ENCODE data around the gene MORN5.

MORN5 gene

GRCh38 chr9:122193651-122194050, 33.9 kb downstream of the MORN5 start:
- H3K9me3 ChIP-seq = no peaks in the 10 kb centered on the region
- H3K36me3 ChIP-seq (replicated peaks) = no peaks in the 10 kb centered on the region
- H3K4me1 ChIP-seq = peaks cover 8% of the 10 kb centered on the region; the same call in 1 of the 2 replicates
- no peak for DNase-seq (ENCODE audit: low spot score in 2 of 2)
- in situ Hi-C loops (cut with MboI; ENCODE audit: low sequenced_read_pairs) = no loop called here
- no peak overlapping the region for H3K4me3 ChIP-seq
- no peaks in the 10 kb centered on the region for H3K27me3 ChIP-seq (ENCODE audit: low read depth)

GRCh38 chr9:122195875-122196274, 36.2 kb downstream of the MORN5 start:
- H3K4me1 ChIP-seq = peaks cover 8% of the 10 kb centered on the region; the same call in 1 of the 2 replicates
- DNase-seq (ENCODE audit: low spot score in 2 of 2) = no peak
- no peaks in the 10 kb centered on the region for H3K27me3 ChIP-seq (ENCODE audit: low read depth)
- H3K36me3 ChIP-seq (replicated peaks) = no peaks in the 10 kb centered on the region
- H3K9me3 ChIP-seq = no peaks in the 10 kb centered on the region
- in situ Hi-C loops (cut with MboI; ENCODE audit: low sequenced_read_pairs) = no loop called here
- no peak overlapping the region for H3K4me3 ChIP-seq

GRCh38 chr9:122197426-122197825, 37.7 kb downstream of the MORN5 start:
- H3K4me3 ChIP-seq = no peak overlapping the region
- H3K9me3 ChIP-seq = no peaks in the 10 kb centered on the region
- H3K27me3 ChIP-seq (ENCODE audit: low read depth) = no peaks in the 10 kb centered on the region
- in situ Hi-C loops (cut with MboI; ENCODE audit: low sequenced_read_pairs) = no loop called here
- peaks cover 8% of the 10 kb centered on the region; the same call in 1 of the 2 replicates for H3K4me1 ChIP-seq
- DNase-seq (ENCODE audit: low spot score in 2 of 2) = no peak
- H3K36me3 ChIP-seq (replicated peaks) = no peaks in the 10 kb centered on the region

GRCh38 chr9:122197882-122198281, 38.2 kb downstream of the MORN5 start:
- H3K27me3 ChIP-seq (ENCODE audit: low read depth) = no peaks in the 10 kb centered on the region
- H3K36me3 ChIP-seq (replicated peaks) = no peaks in the 10 kb centered on the region
- no peak overlapping the region for H3K4me3 ChIP-seq
- H3K9me3 ChIP-seq = no peaks in the 10 kb centered on the region
- in situ Hi-C loops (cut with MboI; ENCODE audit: low sequenced_read_pairs) = no loop called here
- H3K4me1 ChIP-seq = peaks cover 4% of the 10 kb centered on the region; the same call in 1 of the 2 replicates
- no peak for DNase-seq (ENCODE audit: low spot score in 2 of 2)

GRCh38 chr9:122200960-122201595, 41.4 kb downstream of the MORN5 start:
- no peaks in the 10 kb centered on the region for H3K36me3 ChIP-seq (replicated peaks)
- in situ Hi-C loops (cut with MboI; ENCODE audit: low sequenced_read_pairs) = no loop called here
- H3K4me3 ChIP-seq = no peak overlapping the region
- H3K27me3 ChIP-seq (ENCODE audit: low read depth) = no peaks in the 10 kb centered on the region
- no peaks in the 10 kb centered on the region for H3K9me3 ChIP-seq
- H3K4me1 ChIP-seq = no peaks in the 10 kb centered on the region
- no peak for DNase-seq (ENCODE audit: low spot score in 2 of 2)

- no peaks in the 10 kb centered on the region for H3K4me1 ChIP-seq
- in situ Hi-C loops (cut with MboI; ENCODE audit: low sequenced_read_pairs) = no loop called here
- DNase-seq (ENCODE audit: low spot score in 2 of 2) = no peak
- H3K9me3 ChIP-seq = no peaks in the 10 kb centered on the region
- no peaks in the 10 kb centered on the region for H3K36me3 ChIP-seq (replicated peaks)
- no peaks in the 10 kb centered on the region for H3K27me3 ChIP-seq (ENCODE audit: low read depth)
- no peak overlapping the region for H3K4me3 ChIP-seq
Observed at GRCh38 chr9:122201641-122202040, 41.9 kb downstream of the MORN5 start.

- no peaks in the 10 kb centered on the region for H3K9me3 ChIP-seq
- no peaks in the 10 kb centered on the region for H3K36me3 ChIP-seq (replicated peaks)
- DNase-seq (ENCODE audit: low spot score in 2 of 2) = no peak
- no peaks in the 10 kb centered on the region for H3K4me1 ChIP-seq
- H3K4me3 ChIP-seq = no peak overlapping the region
- in situ Hi-C loops (cut with MboI; ENCODE audit: low sequenced_read_pairs) = no loop called here
- H3K27me3 ChIP-seq (ENCODE audit: low read depth) = no peaks in the 10 kb centered on the region
Observed at GRCh38 chr9:122202111-122202510, 42.4 kb downstream of the MORN5 start.

GRCh38 chr9:122204055-122204454, 44.3 kb downstream of the MORN5 start:
- in situ Hi-C loops (cut with MboI; ENCODE audit: low sequenced_read_pairs) = no loop called here
- Histone ChIP-seq H3K36me3 (replicated peaks) (no peaks in the 10 kb centered on the region), H3K27me3 (ENCODE audit: low read depth) (no peaks in the 10 kb centered on the region), H3K9me3 (no peaks in the 10 kb centered on the region), H3K4me3 (no peak overlapping the region), H3K4me1 (no peaks in the 10 kb centered on the region)
- DNase-seq (ENCODE audit: low spot score in 2 of 2) = no peak

GRCh38 chr9:122204491-122204890, 44.8 kb downstream of the MORN5 start:
- Histone ChIP-seq H3K27me3 (ENCODE audit: low read depth) (no peaks in the 10 kb centered on the region), H3K4me3 (no peak overlapping the region), H3K36me3 (replicated peaks) (no peaks in the 10 kb centered on the region), H3K4me1 (no peaks in the 10 kb centered on the region), H3K9me3 (no peaks in the 10 kb centered on the region)
- no peak for DNase-seq (ENCODE audit: low spot score in 2 of 2)
- in situ Hi-C loops (cut with MboI; ENCODE audit: low sequenced_read_pairs) = no loop called here

- Histone ChIP-seq H3K27me3 (ENCODE audit: low read depth) (no peaks in the 10 kb centered on the region), H3K4me3 (no peak overlapping the region), H3K9me3 (no peaks in the 10 kb centered on the region), H3K36me3 (replicated peaks) (no peaks in the 10 kb centered on the region), H3K4me1 (no peaks in the 10 kb centered on the region)
- in situ Hi-C loops (cut with MboI; ENCODE audit: low sequenced_read_pairs) = no loop called here
- DNase-seq (ENCODE audit: low spot score in 2 of 2) = no peak
Observed at GRCh38 chr9:122205176-122205575, 45.5 kb downstream of the MORN5 start.

- H3K9me3 ChIP-seq = no peaks in the 10 kb centered on the region
- in situ Hi-C loops (cut with MboI; ENCODE audit: low sequenced_read_pairs) = no loop called here
- no peak overlapping the region for H3K4me3 ChIP-seq
- H3K27me3 ChIP-seq (ENCODE audit: low read depth) = no peaks in the 10 kb centered on the region
- DNase-seq (ENCODE audit: low spot score in 2 of 2) = no peak
- no peaks in the 10 kb centered on the region for H3K4me1 ChIP-seq
- H3K36me3 ChIP-seq (replicated peaks) = no peaks in the 10 kb centered on the region
Observed at GRCh38 chr9:122206118-122207046, 46.7 kb downstream of the MORN5 start.

- no peaks in the 10 kb centered on the region for H3K4me1 ChIP-seq
- no peaks in the 10 kb centered on the region for H3K9me3 ChIP-seq
- H3K27me3 ChIP-seq (ENCODE audit: low read depth) = no peaks in the 10 kb centered on the region
- H3K36me3 ChIP-seq (replicated peaks) = no peaks in the 10 kb centered on the region
- no peak overlapping the region for H3K4me3 ChIP-seq
- in situ Hi-C loops (cut with MboI; ENCODE audit: low sequenced_read_pairs) = no loop called here
- DNase-seq (ENCODE audit: low spot score in 2 of 2) = no peak
Observed at GRCh38 chr9:122207096-122207495, 47.4 kb downstream of the MORN5 start.

GRCh38 chr9:122209451-122209850, 49.7 kb downstream of the MORN5 start:
- Histone ChIP-seq H3K36me3 (replicated peaks) (no peaks in the 10 kb centered on the region), H3K27me3 (ENCODE audit: low read depth) (no peaks in the 10 kb centered on the region)
- in situ Hi-C loops (cut with MboI; ENCODE audit: low sequenced_read_pairs) = no loop called here

GRCh38 chr9:122212473-122213004, 52.8 kb downstream of the MORN5 start:
- Histone ChIP-seq H3K27me3 (ENCODE audit: low read depth) (no peaks in the 10 kb centered on the region), H3K4me3 (no peak overlapping the region), H3K4me1 (peaks cover 2% of the 10 kb centered on the region; the same call in 1 of the 2 replicates), H3K9me3 (no peaks in the 10 kb centered on the region), H3K36me3 (replicated peaks) (no peaks in the 10 kb centered on the region)
- DNase-seq (ENCODE audit: low spot score in 2 of 2) = no peak
- in situ Hi-C loops (cut with MboI; ENCODE audit: low sequenced_read_pairs) = no loop called here

More at GRCh38 chr9:122209451-122209850, 49.7 kb downstream of the MORN5 start:
- H3K4me3 ChIP-seq = no peak overlapping the region
- H3K9me3 ChIP-seq = no peaks in the 10 kb centered on the region
- H3K4me1 ChIP-seq = peaks cover 2% of the 10 kb centered on the region; the same call in 1 of the 2 replicates
- DNase-seq (ENCODE audit: low spot score in 2 of 2) = no peak
